Measurements from ENCODE around the gene UTF1. TPM values are rescaled to one million over a fixed set of nuclear protein-coding genes. Genes with fewer than 3 reads are reported as not detected.

UTF1 gene
- polyA plus RNA-seq, 3 donors: 0.14 to 0.48 (median 0.24) TPM

DNA sequence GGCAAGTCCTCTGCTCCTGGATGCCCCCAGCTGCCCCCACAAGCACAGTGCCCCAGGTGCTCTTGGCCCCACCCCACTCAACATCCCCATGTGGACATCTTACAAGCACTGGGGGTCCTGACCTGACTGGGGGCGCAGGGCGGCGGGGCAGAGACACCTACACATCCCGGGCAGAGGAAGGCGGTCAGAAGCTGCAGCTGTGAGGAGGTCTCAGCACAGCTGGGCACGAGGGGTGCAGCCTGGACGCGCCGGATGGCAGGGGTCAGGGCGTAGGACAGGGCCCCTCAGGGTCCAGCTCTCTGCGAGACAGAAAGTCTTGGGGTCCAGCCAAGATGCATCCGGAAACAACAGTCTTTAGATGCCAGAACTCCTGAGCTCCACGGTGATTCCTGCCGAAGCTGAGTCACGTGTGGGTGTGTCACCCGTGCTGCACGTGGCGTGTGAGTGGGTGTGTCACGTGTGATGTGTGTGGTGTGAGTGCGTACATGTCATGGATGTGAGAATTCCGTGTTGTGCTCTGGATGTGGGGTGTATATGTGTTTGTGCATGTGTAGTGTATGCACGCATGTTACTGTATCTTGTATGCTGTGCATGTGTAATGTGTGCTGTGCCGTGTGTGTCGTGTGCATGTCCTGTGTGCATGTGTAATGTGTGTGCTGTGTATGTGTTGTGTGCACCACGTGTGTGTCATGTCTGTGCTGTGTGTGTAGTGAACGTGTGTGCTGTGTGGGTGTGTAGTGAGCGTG, 12.8 kb downstream of the UTF1 start:
- Mint-ChIP-seq H3K27me3 (ENCODE audit: low read depth in 3 of 3) (peaks cover 34 to 74% (median 52%) of the 10 kb centered on the region in 3 donors), H3K27ac (peak overlapping the region in 2 of 7 donors; percentile 3 to 25)

DNA sequence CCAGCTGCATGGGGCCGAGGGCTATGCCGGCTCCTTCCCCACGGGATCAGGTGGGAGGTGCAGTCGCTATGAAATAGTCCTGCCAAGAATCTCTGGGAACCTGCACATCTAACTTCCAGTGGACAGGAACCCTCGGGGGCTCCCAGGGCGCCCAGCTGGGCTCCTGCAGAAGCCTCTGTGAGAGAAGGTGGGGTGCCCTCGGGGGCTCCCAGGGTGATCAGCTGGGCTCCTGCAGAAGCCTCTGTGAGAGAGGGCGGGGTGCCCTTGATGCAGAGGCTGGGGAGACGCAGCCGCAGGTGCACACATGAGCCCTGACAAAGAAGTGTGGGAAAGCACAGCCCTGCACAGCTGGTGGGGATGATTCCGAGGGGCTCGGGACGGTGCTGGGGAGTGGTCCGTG, 13.6 kb downstream of the UTF1 start:
- peaks cover 6% of the 10 kb centered on the region for H4K20me1 ChIP-seq (ENCODE audit: insufficient read depth, low read length)
- Mint-ChIP-seq H3K27ac (no peak overlapping the region), H3K36me3 (peaks cover 8 to 12% of the 10 kb centered on the region in 2 donors), H3K9me3 (peaks cover 0 to 3% (median under 1%) of the 10 kb centered on the region in 7 donors), H3K4me1 (peaks cover 31% of the 10 kb centered on the region), H3K4me3 (no peak overlapping the region), H3K27me3 (ENCODE audit: low read depth in 3 of 3) (peaks cover 29 to 66% (median 44%) of the 10 kb centered on the region in 3 donors)
- H3K36me3 ChIP-seq (replicated peaks in 1 of 2; ENCODE audit: control insufficient read depth in 1 of 2, insufficient read depth in 2 of 2, low read length in 2 of 2): no peaks in the 10 kb centered on the region
- no peak overlapping the region for H3K27ac ChIP-seq (ENCODE audit: low read depth in 1 of 2, low read length in 2 of 2)
- H3K4me1 ChIP-seq (ENCODE audit: control insufficient read depth in 1 of 2, insufficient read depth in 2 of 2, low read length in 2 of 2): peaks cover 27 to 41% of the 10 kb centered on the region in 2 donors
- no peak overlapping the region for H3K9ac ChIP-seq (ENCODE audit: insufficient read depth, low read length, poor library complexity, severe bottlenecking)
- no peak overlapping the region for H2AFZ ChIP-seq (ENCODE audit: insufficient read depth, low read depth, low read length, poor library complexity, severe bottlenecking)
- H3K9me3 ChIP-seq (replicated peaks in 1 of 2; ENCODE audit: control insufficient read depth in 1 of 2, insufficient read depth in 1 of 2, low read length in 2 of 2): no peaks in the 10 kb centered on the region
- H3K4me2 ChIP-seq (replicated peaks; ENCODE audit: extremely low read depth, low read length, poor library complexity, severe bottlenecking): no peak overlapping the region
- H3K4me3 ChIP-seq (replicated peaks in 1 of 3; ENCODE audit: low read depth in 2 of 3, low read length in 3 of 3): no peak overlapping the region
- intact Hi-C loops (cut with micrococcal nuclease): loop anchor here in 1 of 2 donors (10.0 kb wide), 1 partner anchor 229 kb away; no protein-coding TSS in a partner anchor
- WGBS (ENCODE audit: insufficient coverage): 91% methylated on average over 13 of the region's 14 CpGs
- H3K27me3 ChIP-seq (ENCODE audit: control insufficient read depth in 2 of 2, insufficient read depth in 2 of 2, low read length in 2 of 2): peaks cover 0 to 38% of the 10 kb centered on the region in 2 donors
- H3K79me2 ChIP-seq (ENCODE audit: insufficient read depth, low read length): no peaks in the 10 kb centered on the region
- no peak for DNase-seq
- TF ChIP-seq, protein P1, sequence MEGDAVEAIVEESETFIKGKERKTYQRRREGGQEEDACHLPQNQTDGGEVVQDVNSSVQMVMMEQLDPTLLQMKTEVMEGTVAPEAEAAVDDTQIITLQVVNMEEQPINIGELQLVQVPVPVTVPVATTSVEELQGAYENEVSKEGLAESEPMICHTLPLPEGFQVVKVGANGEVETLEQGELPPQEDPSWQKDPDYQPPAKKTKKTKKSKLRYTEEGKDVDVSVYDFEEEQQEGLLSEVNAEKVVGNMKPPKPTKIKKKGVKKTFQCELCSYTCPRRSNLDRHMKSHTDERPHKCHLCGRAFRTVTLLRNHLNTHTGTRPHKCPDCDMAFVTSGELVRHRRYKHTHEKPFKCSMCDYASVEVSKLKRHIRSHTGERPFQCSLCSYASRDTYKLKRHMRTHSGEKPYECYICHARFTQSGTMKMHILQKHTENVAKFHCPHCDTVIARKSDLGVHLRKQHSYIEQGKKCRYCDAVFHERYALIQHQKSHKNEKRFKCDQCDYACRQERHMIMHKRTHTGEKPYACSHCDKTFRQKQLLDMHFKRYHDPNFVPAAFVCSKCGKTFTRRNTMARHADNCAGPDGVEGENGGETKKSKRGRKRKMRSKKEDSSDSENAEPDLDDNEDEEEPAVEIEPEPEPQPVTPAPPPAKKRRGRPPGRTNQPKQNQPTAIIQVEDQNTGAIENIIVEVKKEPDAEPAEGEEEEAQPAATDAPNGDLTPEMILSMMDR (IDR thresholded peaks at IDR 0.05): no peak

More for the DNA sequence above, 12.8 kb downstream of the UTF1 start:
- Histone ChIP-seq H2AFZ (ENCODE audit: insufficient read depth, low read depth, low read length, poor library complexity, severe bottlenecking) (no peak overlapping the region), H3K4me3 (replicated peaks in 1 of 3; ENCODE audit: low read depth in 2 of 3, low read length in 3 of 3) (no peak overlapping the region), H3K79me2 (ENCODE audit: insufficient read depth, low read length) (no peaks in the 10 kb centered on the region), H3K36me3 (replicated peaks in 1 of 2; ENCODE audit: control insufficient read depth in 1 of 2, insufficient read depth in 2 of 2, low read length in 2 of 2) (no peaks in the 10 kb centered on the region), H3K9me3 (replicated peaks in 1 of 2; ENCODE audit: control insufficient read depth in 1 of 2, insufficient read depth in 1 of 2, low read length in 2 of 2) (no peaks in the 10 kb centered on the region), H4K20me1 (ENCODE audit: insufficient read depth, low read length) (peaks cover 6% of the 10 kb centered on the region), H3K4me1 (ENCODE audit: control insufficient read depth in 1 of 2, insufficient read depth in 2 of 2, low read length in 2 of 2) (peaks cover 32 to 49% of the 10 kb centered on the region in 2 donors), H3K9ac (ENCODE audit: insufficient read depth, low read length, poor library complexity, severe bottlenecking) (no peak overlapping the region), H3K27ac (ENCODE audit: low read depth in 1 of 2, low read length in 2 of 2) (no peak overlapping the region), H3K4me2 (replicated peaks; ENCODE audit: extremely low read depth, low read length, poor library complexity, severe bottlenecking) (no peak overlapping the region), H3K27me3 (ENCODE audit: control insufficient read depth in 2 of 2, insufficient read depth in 2 of 2, low read length in 2 of 2) (peaks cover 0 to 46% of the 10 kb centered on the region in 2 donors)
- TF ChIP-seq, protein P1 (IDR thresholded peaks at IDR 0.05): no peak
- Mint-ChIP-seq H3K4me3 (peak overlapping the region in 1 of 2 donors; percentile 94), H3K36me3 (peaks cover 9 to 13% of the 10 kb centered on the region in 2 donors), H3K9me3 (peaks cover 0 to 4% (median 2%) of the 10 kb centered on the region in 7 donors), H3K4me1 (peaks cover 32% of the 10 kb centered on the region)
- intact Hi-C loops (cut with micrococcal nuclease): loop anchor here in 1 of 2 donors (10.0 kb wide), 1 partner anchor 228 kb away; no protein-coding TSS in a partner anchor
- no peak for DNase-seq
- 93% methylated on average over 27 of the region's 27 CpGs for WGBS (ENCODE audit: insufficient coverage)

Data from CD14-positive monocyte (primary cell).